H9 (cell line): Measurements from ENCODE around the gene PLXNC1. TPM values are rescaled to one million over a fixed set of nuclear protein-coding genes. Genes with fewer than 3 reads are reported as not detected.

ENCODE experiments used
- DNase-seq: peaks from one replicate; pipeline ENCODE4 v3.0.0-alpha.2; 2017
- H2AFZ ChIP-seq: one replicate; pipeline ENCODE4 v1.6.1; 2013; ENCODE audit warnings: mild to moderate bottlenecking, low read length, control low read depth, moderate library complexity
- H2AK5ac ChIP-seq: 2 replicates; pipeline ENCODE4 v1.6.1; 2013; ENCODE audit warnings: low read length, control low read depth, mixed read lengths; ENCODE audit not compliant: insufficient read length
- H2BK120ac ChIP-seq: one replicate; pipeline ENCODE4 v1.6.1; 2013; ENCODE audit warnings: low read depth, mild to moderate bottlenecking, low read length, control low read depth, inconsistent platforms; ENCODE audit not compliant: poor library complexity, severe bottlenecking
- H2BK12ac ChIP-seq: 2 replicates; pipeline ENCODE4 v1.6.1; 2013; ENCODE audit warnings: low read length, control low read depth, mixed read lengths, low read depth; ENCODE audit not compliant: insufficient read length
- H2BK15ac ChIP-seq: 2 replicates; pipeline ENCODE4 v1.6.1; 2013; ENCODE audit warnings: low read depth, low read length, control low read depth
- H2BK20ac ChIP-seq: one replicate; pipeline ENCODE4 v1.6.1; 2013; ENCODE audit warnings: low read depth, mild to moderate bottlenecking, low read length, control low read depth, inconsistent platforms; ENCODE audit not compliant: poor library complexity, severe bottlenecking
- H2BK5ac ChIP-seq: 2 replicates; pipeline ENCODE4 v1.6.1; 2013; ENCODE audit warnings: low read length, control low read depth, mixed read lengths; ENCODE audit not compliant: insufficient read length
- H3K14ac ChIP-seq: 2 replicates; pipeline ENCODE4 v1.6.1; 2013; ENCODE audit warnings: low read length, control low read depth; ENCODE audit not compliant: insufficient read depth
- H3K18ac ChIP-seq: 2 replicates; pipeline ENCODE4 v1.6.1; 2013; ENCODE audit warnings: low read depth, mild to moderate bottlenecking, mixed read lengths, low read length, control low read depth; ENCODE audit not compliant: insufficient read length
- H3K23ac ChIP-seq: 2 replicates; pipeline ENCODE4 v1.6.1; 2013; ENCODE audit warnings: low read length, control low read depth, mixed read lengths, low read depth; ENCODE audit not compliant: insufficient read length
- H3K23me2 ChIP-seq: 2 replicates; pipeline ENCODE4 v1.6.1; 2013; ENCODE audit warnings: low read depth, mild to moderate bottlenecking, mixed read lengths, low read length, control low read depth; ENCODE audit not compliant: insufficient read length, poor library complexity, severe bottlenecking
- H3K27ac ChIP-seq: 2 replicates; pipeline ENCODE4 v1.5.1; 2013; ENCODE audit warnings: low read length, control low read depth, mixed read lengths, low read depth; ENCODE audit not compliant: insufficient read length
- H3K27me3 ChIP-seq: 2 replicates; pipeline ENCODE4 v1.6.1; 2013; ENCODE audit warnings: low read length, control low read depth, inconsistent platforms; ENCODE audit not compliant: insufficient read depth
- H3K4ac ChIP-seq: 2 replicates; pipeline ENCODE4 v1.6.1; 2013; ENCODE audit warnings: low read depth, mild to moderate bottlenecking, control low read depth, inconsistent platforms, low read length, moderate library complexity
- H3K4me1 ChIP-seq: 2 replicates; pipeline ENCODE4 v1.6.1; 2013; ENCODE audit warnings: low read length, control low read depth, inconsistent platforms; ENCODE audit not compliant: insufficient read depth
- H3K4me2 ChIP-seq: 2 replicates; pipeline ENCODE4 v1.6.1; 2013; ENCODE audit warnings: low read length, control low read depth, mixed read lengths; ENCODE audit not compliant: insufficient read length, insufficient read depth
- H3K56ac ChIP-seq: 2 replicates; pipeline ENCODE4 v1.6.1; 2013; ENCODE audit warnings: low read depth, mild to moderate bottlenecking, mixed read lengths, low read length, control low read depth; ENCODE audit not compliant: insufficient read length
- H3K79me1 ChIP-seq: 2 replicates; pipeline ENCODE4 v1.6.1; 2013; ENCODE audit warnings: low read depth, mild to moderate bottlenecking, moderate library complexity, low read length, control low read depth, inconsistent platforms; ENCODE audit not compliant: insufficient read depth, poor library complexity, severe bottlenecking
- H3K79me2 ChIP-seq: 2 replicates; pipeline ENCODE4 v1.6.1; 2013; ENCODE audit warnings: low read length, control low read depth, inconsistent platforms; ENCODE audit not compliant: insufficient read depth
- H3K9ac ChIP-seq: 2 replicates; pipeline ENCODE4 v1.6.1; 2013; ENCODE audit warnings: low read length, control low read depth, mixed read lengths; ENCODE audit not compliant: insufficient read length; ENCODE audit errors: extremely low read depth
- H3K9me3 ChIP-seq: one replicate; pipeline ENCODE4 v1.6.1; 2013; ENCODE audit warnings: low read depth, low read length, inconsistent platforms; ENCODE audit not compliant: control insufficient read depth
- H3T11ph ChIP-seq: one replicate; pipeline ENCODE4 v1.6.1; 2013; ENCODE audit warnings: mild to moderate bottlenecking, low read length, control low read depth, inconsistent platforms
- H4K20me1 ChIP-seq: one replicate; pipeline ENCODE4 v1.6.1; 2013; ENCODE audit not compliant: control insufficient read depth, insufficient read length, insufficient read depth
- H4K5ac ChIP-seq: 2 replicates; pipeline ENCODE4 v1.6.1; 2013; ENCODE audit warnings: low read depth, mild to moderate bottlenecking, mixed read lengths, low read length, control low read depth; ENCODE audit not compliant: insufficient read length
- H4K8ac ChIP-seq: replicated peaks from 2 replicates; pipeline ENCODE4 v1.6.1; 2013; ENCODE audit warnings: low read length, control low read depth, mixed read lengths, low read depth; ENCODE audit not compliant: insufficient read length
- H4K91ac ChIP-seq: 2 replicates; pipeline ENCODE4 v1.6.1; 2013; ENCODE audit warnings: low read depth, mild to moderate bottlenecking, moderate library complexity, mixed read lengths, low read length, control low read depth; ENCODE audit not compliant: insufficient read length
- H3K27ac Mint-ChIP-seq, 3 experiments: 2 replicates in 2 of 3; 3 replicates in 1 of 3; pipeline ENCODE4 v1.8.0; 2020 to 2021; ENCODE audit warnings: mixed read lengths in 3 of 3, mild to moderate bottlenecking in 1 of 3, moderate library complexity in 1 of 3
- H3K27me3 Mint-ChIP-seq: 2 replicates; pipeline ENCODE4 v1.8.0; 2021; ENCODE audit warnings: low read depth, mild to moderate bottlenecking, moderate library complexity, mixed read lengths
- H3K36me3 Mint-ChIP-seq, 3 experiments: 2 replicates in 2 of 3; 3 replicates in 1 of 3; pipeline ENCODE4 v1.8.0; 2020 to 2021; ENCODE audit warnings: low read depth in 3 of 3, mixed read lengths in 3 of 3; ENCODE audit not compliant: insufficient read depth in 1 of 3
- H3K4me1 Mint-ChIP-seq, 2 experiments: 2 replicates each; pipeline ENCODE4 v1.8.0; 2020; ENCODE audit warnings: mixed read lengths in 2 of 2
- H3K4me3 Mint-ChIP-seq, 2 experiments: 2 replicates in 1 of 2; 3 replicates in 1 of 2; pipeline ENCODE4 v1.8.0; 2020 to 2021; ENCODE audit warnings: mild to moderate bottlenecking in 2 of 2, mixed read lengths in 2 of 2, moderate library complexity in 1 of 2
- H3K9me3 Mint-ChIP-seq, 2 experiments: 2 replicates in 1 of 2; 3 replicates in 1 of 2; pipeline ENCODE4 v1.8.0; 2020; ENCODE audit warnings: mild to moderate bottlenecking in 2 of 2, mixed read lengths in 2 of 2, moderate library complexity in 1 of 2
- total RNA-seq: library from RNA; stranded (reverse); gene quantifications from 2 replicates; pipeline ENCODE4 v1.2.1, GENCODE V29; 2021
- TF ChIP-seq, protein P1 (sequence below): fragments of 200-600 bp; sonication (generic); conservative IDR thresholded peaks from 3 replicates; pipeline ENCODE4 v1.8.0; 2021; ENCODE audit warnings: antibody characterized with exemption, mild to moderate bottlenecking

The PLXNC1 gene
- total RNA-seq, 1 experiment from 2014 or later, result 1.2 TPM

DNA sequence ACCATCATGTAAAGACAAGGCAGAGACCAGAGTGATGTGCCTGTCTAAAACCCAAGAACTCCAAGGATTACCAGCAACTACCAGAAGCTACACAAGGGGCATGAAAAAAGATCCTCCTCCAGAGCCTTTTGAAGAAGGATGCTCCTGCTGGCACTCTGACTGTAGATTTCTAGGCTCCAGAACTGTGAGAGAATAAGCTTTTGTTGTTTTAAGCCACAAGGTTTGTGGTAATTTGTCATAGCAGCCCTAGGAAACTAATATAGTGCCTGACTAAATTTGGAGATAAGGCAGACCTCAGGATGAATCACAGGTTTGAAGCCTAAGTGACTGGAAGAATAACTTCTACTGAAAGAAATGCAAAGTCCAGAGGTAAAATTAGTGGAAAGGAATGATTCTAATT is 178.3 kb downstream of the PLXNC1 start:
- H3K4me2 ChIP-seq, result no peak overlapping the region
- H3K23ac ChIP-seq, result no peak overlapping the region
- Mint-ChIP-seq H3K27me3 (no peaks in the 10 kb centered on the region), H3K4me1 (no peaks in the 10 kb centered on the region), H3K36me3 (peaks cover 27 to 67% (median 44%) of the 10 kb centered on the region in 3 experiments), H3K9me3 (peaks cover 5 to 12% of the 10 kb centered on the region in 2 experiments; a peak in 3 of 5 replicates), H3K27ac (no peak overlapping the region), H3K4me3 (no peak overlapping the region)
- H3T11ph ChIP-seq, result no peak overlapping the region
- no peaks in the 10 kb centered on the region for H3K79me1 ChIP-seq
- peaks cover under 1% of the 10 kb centered on the region for H3K9me3 ChIP-seq
- H3K4ac ChIP-seq, result no peak overlapping the region
- H3K56ac ChIP-seq, result no peak overlapping the region
- DNase-seq, result no peak
- H2AK5ac ChIP-seq, result no peak overlapping the region
- no peaks in the 10 kb centered on the region for H3K79me2 ChIP-seq
- H3K27ac ChIP-seq, result no peak overlapping the region
- H3K23me2 ChIP-seq, result no peaks in the 10 kb centered on the region
- TF ChIP-seq, protein P1, sequence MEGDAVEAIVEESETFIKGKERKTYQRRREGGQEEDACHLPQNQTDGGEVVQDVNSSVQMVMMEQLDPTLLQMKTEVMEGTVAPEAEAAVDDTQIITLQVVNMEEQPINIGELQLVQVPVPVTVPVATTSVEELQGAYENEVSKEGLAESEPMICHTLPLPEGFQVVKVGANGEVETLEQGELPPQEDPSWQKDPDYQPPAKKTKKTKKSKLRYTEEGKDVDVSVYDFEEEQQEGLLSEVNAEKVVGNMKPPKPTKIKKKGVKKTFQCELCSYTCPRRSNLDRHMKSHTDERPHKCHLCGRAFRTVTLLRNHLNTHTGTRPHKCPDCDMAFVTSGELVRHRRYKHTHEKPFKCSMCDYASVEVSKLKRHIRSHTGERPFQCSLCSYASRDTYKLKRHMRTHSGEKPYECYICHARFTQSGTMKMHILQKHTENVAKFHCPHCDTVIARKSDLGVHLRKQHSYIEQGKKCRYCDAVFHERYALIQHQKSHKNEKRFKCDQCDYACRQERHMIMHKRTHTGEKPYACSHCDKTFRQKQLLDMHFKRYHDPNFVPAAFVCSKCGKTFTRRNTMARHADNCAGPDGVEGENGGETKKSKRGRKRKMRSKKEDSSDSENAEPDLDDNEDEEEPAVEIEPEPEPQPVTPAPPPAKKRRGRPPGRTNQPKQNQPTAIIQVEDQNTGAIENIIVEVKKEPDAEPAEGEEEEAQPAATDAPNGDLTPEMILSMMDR, result no peak
- no peak overlapping the region for H3K14ac ChIP-seq
- no peak overlapping the region for H2BK15ac ChIP-seq
- H3K27me3 ChIP-seq, result no peaks in the 10 kb centered on the region
- H3K4me1 ChIP-seq, result no peaks in the 10 kb centered on the region
- no peak overlapping the region for H2BK20ac ChIP-seq
- no peak overlapping the region for H2BK5ac ChIP-seq
- no peaks in the 10 kb centered on the region for H4K20me1 ChIP-seq
- no peak overlapping the region for H3K9ac ChIP-seq
- no peak overlapping the region for H4K8ac ChIP-seq
- no peak overlapping the region for H4K91ac ChIP-seq
- no peak overlapping the region for H3K18ac ChIP-seq
- no peak overlapping the region for H2BK12ac ChIP-seq
- no peak overlapping the region for H4K5ac ChIP-seq
- no peak overlapping the region for H2AFZ ChIP-seq
- no peak overlapping the region for H2BK120ac ChIP-seq
